ENCODE data around the gene EZR.

GRCh38 chr6:158852312-158853071 is 33.3 kb upstream of the EZR start:
- TF ChIP-seq CTCF (conservative IDR thresholded peaks at IDR 0.05 in 1 of 2, IDR thresholded peaks at IDR 0.05 in 1 of 2; ENCODE audit: extremely low read depth in 1 of 2, insufficient read depth in 1 of 2, low read depth in 1 of 2, low read length in 2 of 2) (no peak), EZH2 (IDR thresholded peaks at IDR 0.05; ENCODE audit: borderline replicate concordance, low read length) (no peak)
